Body of pancreas (tissue), 4 donors: Measurements from ENCODE around the gene HES6. TPM values are rescaled to one million over a fixed set of nuclear protein-coding genes. Genes with fewer than 3 reads are reported as not detected.
A peak's percentile ranks its signal among the peaks of the same experiment; 100 is the strongest.
"Not testable (repeated sequence)": the region's sequence is repeated elsewhere in the genome, so short reads cannot be mapped to it uniquely, and the experiment has no call there.

Experiments used
- ATAC-seq: fragments of 150-250 bp; one replicate; pipeline ENCODE4 v1.9.1; 2016
- DNase-seq, 4 donors: peaks; one replicate each; pipeline ENCODE4 v3.0.0-alpha.2; 2019
- H3K27ac ChIP-seq, 4 donors: fragments of 200-600 bp; sonication (generic); 1 replicate in 3 of 4; 2 replicates in 1 of 4; pipeline versions ENCODE4 v1.5.1 to v1.6.1; 2016 to 2019; ENCODE audit warnings: mild to moderate bottlenecking in 1 of 4, mixed read lengths in 1 of 4, moderate library complexity in 1 of 4
- H3K27me3 ChIP-seq, 2 donors: fragments of 200-600 bp; sonication (generic); one replicate each; pipeline ENCODE4 v1.6.0; 2016; ENCODE audit warnings: mild to moderate bottlenecking in 1 of 2
- H3K36me3 ChIP-seq, 2 donors: fragments of 200-600 bp; sonication (generic); replicated peaks in 1 of 2; 2 replicates each; pipeline ENCODE4 v1.5.1; 2016; ENCODE audit warnings: low read depth in 2 of 2; ENCODE audit not compliant: insufficient read depth in 1 of 2
- H3K4me1 ChIP-seq: fragments of 200-600 bp; sonication (generic); one replicate; pipeline ENCODE4 v1.6.0; 2016
- H3K4me3 ChIP-seq, 2 donors: fragments of 200-600 bp; sonication (generic); 1 replicate in 1 of 2; 2 replicates in 1 of 2; pipeline ENCODE4 v1.5.1; 2016 to 2019
- H3K9me3 ChIP-seq, 3 donors: fragments of 200-600 bp; sonication (generic); 1 replicate in 2 of 3; 2 replicates in 1 of 3; pipeline ENCODE4 v1.5.1; 2016
- CTCF ChIP-seq, 7 experiments: fragments of 450-650 bp in 4 of 7; fragments of 200-600 bp in 3 of 7; sonication (generic) in 3 of 7; IDR thresholded peaks; one replicate each; pipeline ENCODE4 v1.5.1; 2016 to 2019; ENCODE audit warnings: antibody characterized with exemption in 7 of 7
- POLR2A ChIP-seq, 3 donors: fragments of 450-650 bp; IDR thresholded peaks; one replicate each; pipeline ENCODE4 v1.6.1; 2016; ENCODE audit warnings: antibody characterized with exemption in 3 of 3, mild to moderate bottlenecking in 2 of 3
- WGBS, 2 donors: methylation state at CpG; one replicate each; pipeline ENCODE4 v1.1.5; 2017; 5-methylcytosine and 5-hydroxymethylcytosine counted together
- intact Hi-C: fragments of 100-400 bp; cut with DNase I; formaldehyde crosslinking; loops from one replicate; pipeline ENCODE4 v1.15.1; 2023
- total RNA-seq, 2 donors: library from RNA; depleted of rRNA; stranded (reverse); fragments of >200 nt; gene quantifications; one replicate each; pipeline ENCODE4 v1.1.0, GENCODE V29; 2016

Gene HES6
- total RNA-seq, 2 donors from 2014 or later = 15.5 to 29.3 TPM

DNA sequence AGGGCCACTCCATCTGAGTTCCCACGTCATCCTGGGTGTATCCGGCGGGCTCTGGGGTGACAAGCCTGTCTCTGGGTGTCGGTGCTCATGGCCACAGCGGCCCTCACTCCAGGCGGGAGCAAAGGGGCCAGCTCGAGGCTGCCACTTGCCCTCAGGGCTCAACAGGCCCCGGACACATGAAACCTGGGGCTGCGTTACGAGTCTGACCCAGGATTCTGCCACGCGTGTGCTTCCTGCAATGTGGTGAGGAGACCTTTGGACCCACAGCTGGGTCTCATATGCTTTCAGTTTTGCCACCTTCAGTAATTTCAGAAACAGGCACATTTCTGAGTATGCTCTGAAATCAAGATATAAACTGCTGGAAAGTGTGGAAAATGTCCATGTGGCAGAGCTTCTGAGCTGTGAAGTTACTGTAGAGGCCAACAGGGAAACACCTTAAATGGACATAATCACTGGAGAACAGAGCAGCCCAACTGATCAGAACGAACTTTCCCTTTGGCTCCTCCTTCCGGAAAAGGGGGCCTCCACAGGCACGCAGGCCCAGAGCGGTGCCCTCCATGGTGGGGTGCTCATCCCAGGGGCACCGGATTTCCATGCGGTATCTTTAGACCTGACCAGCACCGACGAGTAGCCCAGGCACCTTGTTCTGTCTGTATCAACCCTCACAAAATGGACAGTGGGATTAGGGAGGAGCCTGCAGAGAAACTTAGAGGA lies 34.5 kb upstream of the HES6 start:
- intact Hi-C loops = no loop called here
- Histone ChIP-seq H3K36me3 (peaks cover 13 to 21% of the 10 kb centered on the region in 2 donors), H3K9me3 (no peaks in the 10 kb centered on the region), H3K4me1 (no peaks in the 10 kb centered on the region), H3K27me3 (no peaks in the 10 kb centered on the region), H3K27ac (peak overlapping the region in 1 of 4 donors; percentile 5), H3K4me3 (no peak overlapping the region)
- TF ChIP-seq POLR2A (IDR thresholded peaks at IDR 0.05) (no peak), CTCF (IDR thresholded peaks at IDR 0.05) (no peak)
- ATAC-seq = no peak
- DNase-seq = no peak
- 74 to 85% methylated on average over 12 to 20 of the region's 20 CpGs for WGBS, 2 donors

- H3K27me3 ChIP-seq, intact Hi-C loops, H3K9me3 ChIP-seq, DNase-seq, H3K27ac ChIP-seq, H3K4me1 ChIP-seq, H3K4me3 ChIP-seq, ATAC-seq: not testable (repeated sequence)
- 89 to 97% methylated on average over 10 of the region's 10 CpGs for WGBS, 2 donors
- peaks cover 13 to 21% of the 10 kb centered on the region in 2 donors for H3K36me3 ChIP-seq
Measured at GRCh38 chr2:238273433-238273832, 33.6 kb upstream of the HES6 start.

DNA sequence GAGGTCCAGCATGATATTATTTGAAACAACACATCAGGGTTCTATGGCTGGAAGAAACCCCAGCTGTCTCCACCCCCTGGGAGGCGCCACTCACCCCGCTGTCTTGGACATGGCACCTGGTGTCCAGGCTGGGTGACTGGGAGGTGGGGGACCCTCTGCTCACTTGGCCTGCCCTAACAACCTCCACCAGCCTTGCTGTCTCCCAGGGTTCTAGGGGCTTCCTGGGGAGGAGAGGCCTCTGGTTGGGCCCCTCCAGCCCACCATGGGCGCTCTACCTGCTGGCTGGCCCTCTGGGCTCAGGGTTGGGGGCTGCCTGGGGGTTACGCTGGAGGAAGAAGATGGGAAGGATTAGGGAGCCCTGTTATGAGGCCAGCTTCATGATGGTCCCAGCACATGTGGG lies 32.3 kb upstream of the HES6 start:
- TF ChIP-seq POLR2A (IDR thresholded peaks at IDR 0.05) (no peak), CTCF (IDR thresholded peaks at IDR 0.05) (no peak)
- H3K36me3 ChIP-seq = peaks cover 13 to 24% of the 10 kb centered on the region in 2 donors
- 93 to 98% methylated on average over 4 of the region's 4 CpGs for WGBS, 2 donors

GRCh38 chr2:238271686-238272085 lies 31.8 kb upstream of the HES6 start:
- WGBS, 2 donors = 80 to 96% methylated on average over 8 of the region's 8 CpGs

More for the DNA sequence above, 32.3 kb upstream of the HES6 start:
- H3K4me1 ChIP-seq = no peaks in the 10 kb centered on the region
- H3K27me3 ChIP-seq = no peaks in the 10 kb centered on the region
- ATAC-seq (no peak), DNase-seq (no peak)
- no peaks in the 10 kb centered on the region for H3K9me3 ChIP-seq
- H3K27ac ChIP-seq = no peak overlapping the region
- intact Hi-C loops = no loop called here
- no peak overlapping the region for H3K4me3 ChIP-seq

DNA sequence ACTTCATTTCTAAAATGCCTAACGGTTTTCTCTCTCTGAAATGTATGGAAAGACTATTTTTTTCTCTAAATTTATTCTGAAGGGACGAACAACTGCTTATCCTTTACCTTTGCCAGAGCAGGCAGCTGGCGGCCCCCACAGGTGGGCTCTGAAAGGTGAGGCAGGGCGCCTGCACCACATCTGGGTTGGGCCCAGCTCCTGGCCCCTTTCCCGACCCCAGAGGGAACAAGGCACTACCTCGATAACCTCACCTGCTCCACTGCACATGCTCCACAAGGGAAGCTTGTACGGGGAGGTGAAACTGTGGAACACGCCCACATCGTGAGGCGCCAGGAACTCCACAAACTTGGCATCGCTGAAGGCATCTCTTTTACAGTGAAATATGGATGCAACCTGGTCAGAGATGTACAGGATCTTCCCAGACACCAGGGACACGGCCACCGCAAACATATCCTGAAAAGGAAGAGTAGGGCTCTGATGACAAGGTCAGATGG lies 31.3 kb upstream of the HES6 start:
- 78 to 82% methylated on average over 8 to 13 of the region's 13 CpGs for WGBS, 2 donors
- peaks cover 5 to 22% of the 10 kb centered on the region in 2 donors for H3K36me3 ChIP-seq
- ATAC-seq = no peak
- no peak for TF ChIP-seq CTCF (IDR thresholded peaks at IDR 0.05)
- no peak for TF ChIP-seq POLR2A (IDR thresholded peaks at IDR 0.05)
- intact Hi-C loops = no loop called here
- H3K9me3 ChIP-seq = no peaks in the 10 kb centered on the region
- H3K4me3 ChIP-seq = no peak overlapping the region
- no peaks in the 10 kb centered on the region for H3K27me3 ChIP-seq
- no peaks in the 10 kb centered on the region for H3K4me1 ChIP-seq
- H3K27ac ChIP-seq = no peak overlapping the region
- DNase-seq = no peak

More at GRCh38 chr2:238271686-238272085, 31.8 kb upstream of the HES6 start:
- H3K27ac ChIP-seq, H3K4me1 ChIP-seq, ATAC-seq, intact Hi-C loops, H3K9me3 ChIP-seq, H3K27me3 ChIP-seq, H3K4me3 ChIP-seq, DNase-seq: not testable (repeated sequence)
- H3K36me3 ChIP-seq = peaks cover 10 to 24% of the 10 kb centered on the region in 2 donors

DNA sequence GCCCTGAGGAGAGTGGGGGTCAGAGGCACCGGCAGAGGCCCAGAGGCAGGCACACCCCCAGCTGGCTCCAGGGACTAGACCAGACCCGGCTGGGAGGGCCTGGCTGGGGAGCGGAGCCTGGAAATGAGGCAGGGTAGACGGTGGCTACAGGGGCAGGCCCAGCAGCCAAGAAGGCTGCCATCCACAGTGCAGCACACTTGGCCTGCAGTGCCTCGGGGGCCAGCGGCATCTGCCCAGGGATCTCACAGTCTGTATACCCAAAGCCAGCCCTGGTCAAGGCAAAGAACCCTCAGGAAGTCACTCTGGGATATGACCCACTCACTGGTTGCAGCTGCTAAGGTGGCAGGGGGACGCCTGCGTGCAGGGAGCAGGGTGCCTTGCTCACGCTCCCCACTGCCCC lies 30.8 kb upstream of the HES6 start:
- Histone ChIP-seq H3K27me3 (no peaks in the 10 kb centered on the region), H3K9me3 (no peaks in the 10 kb centered on the region), H3K36me3 (peaks cover 5 to 20% of the 10 kb centered on the region in 2 donors), H3K4me1 (no peaks in the 10 kb centered on the region), H3K4me3 (no peak overlapping the region), H3K27ac (no peak overlapping the region)
- TF ChIP-seq POLR2A (IDR thresholded peaks at IDR 0.05) = no peak
- DNase-seq (no peak), ATAC-seq (no peak)
- intact Hi-C loops = no loop called here
- WGBS, 2 donors = 87 to 88% methylated on average over 8 to 9 of the region's 9 CpGs
